Activated CD4-positive, alpha-beta T cell treated with anti-CD3 and anti-CD28 coated beads for 36 hours (primary cell): ENCODE measurements around the gene HACD2. TPM values are rescaled to one million over a fixed set of nuclear protein-coding genes. Genes with fewer than 3 reads are reported as not detected.

ENCODE experiments used
- ATAC-seq: fragments of 200-7000 bp; cut with Tn5 transposase; one replicate; pipeline ENCODE4 v1.10.0; 2021; ENCODE audit warnings: mild to moderate bottlenecking, moderate library complexity
- CTCF ChIA-PET: fragments of 350-600 bp; sonication (Branson Sonifier 250); formaldehyde crosslinking; loops from one replicate; lab custom pipeline; 2021; ENCODE audit warnings: antibody characterized with exemption; lab: Charles Lee
- POLR2A ChIA-PET: fragments of 350-600 bp; sonication (Branson Sonifier 250); formaldehyde crosslinking; loops from one replicate; lab custom pipeline; 2021; ENCODE audit warnings: antibody characterized with exemption, inconsistent platforms; lab: Charles Lee
- DNase-seq: peaks from one replicate; pipeline ENCODE4 v3.0.0-alpha.2; 2020
- H3K27ac Mint-ChIP-seq: one replicate; pipeline ENCODE4 v1.8.0; 2021; ENCODE audit warnings: mixed read lengths
- H3K27me3 Mint-ChIP-seq: one replicate; pipeline ENCODE4 v1.8.0; 2021; ENCODE audit warnings: mixed read lengths
- H3K36me3 Mint-ChIP-seq: one replicate; pipeline ENCODE4 v1.8.0; 2021; ENCODE audit warnings: low read depth, mixed read lengths
- H3K4me1 Mint-ChIP-seq: one replicate; pipeline ENCODE4 v1.8.0; 2021; ENCODE audit warnings: mixed read lengths
- H3K4me3 Mint-ChIP-seq: one replicate; pipeline ENCODE4 v1.8.0; 2021; ENCODE audit warnings: mild to moderate bottlenecking, moderate library complexity, mixed read lengths
- H3K9me3 Mint-ChIP-seq: one replicate; pipeline ENCODE4 v1.8.0; 2021; ENCODE audit warnings: low read depth, mixed read lengths
- intact Hi-C, 2 experiments: fragments of 100-400 bp; cut with DNase I in 1 of 2; cut with micrococcal nuclease in 1 of 2; formaldehyde crosslinking; loops; one replicate each; pipeline versions ENCODE4 v1.14.2 to v1.15.1; 2022 to 2024; cut with DNase I, micrococcal nuclease
- total RNA-seq, 2 experiments: library from RNA; stranded (reverse); gene quantifications; one replicate each; pipeline ENCODE4 v1.2.3, GENCODE V29; 2021

Gene HACD2
- total RNA-seq, 2 experiments from 2014 or later = 22.1 to 27.7 TPM

DNA sequence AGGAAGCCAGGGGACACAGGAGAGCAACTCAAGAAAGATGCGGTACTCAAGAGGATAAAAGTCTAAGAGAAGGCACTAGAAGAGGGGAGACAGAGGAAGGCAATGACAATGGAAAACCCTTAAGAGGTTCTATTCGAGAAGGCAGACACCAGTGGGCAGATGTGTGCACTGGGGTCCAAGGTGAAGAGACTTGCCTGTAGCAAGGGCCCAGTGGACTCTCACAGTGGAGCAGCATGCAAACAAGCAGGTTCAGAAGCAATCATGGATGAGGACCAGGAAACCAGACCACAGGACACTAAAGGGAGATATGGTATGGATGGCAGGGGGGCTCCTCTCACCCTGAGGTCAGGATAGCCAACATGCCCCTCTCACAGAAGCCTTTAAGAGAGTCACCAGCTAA is 138.6 kb downstream of the HACD2 start:
- intact Hi-C loops = loop anchor here in 1 of 2 experiments (5.0 kb wide), 1 partner anchor 111 kb away; no protein-coding TSS in a partner anchor
- Mint-ChIP-seq H3K4me1 (no peaks in the 10 kb centered on the region), H3K4me3 (no peak overlapping the region), H3K27me3 (peaks cover 47% of the 10 kb centered on the region), H3K36me3 (no peaks in the 10 kb centered on the region), H3K27ac (no peak overlapping the region), H3K9me3 (no peaks in the 10 kb centered on the region)
- ChIA-PET POLR2A (no interaction called here), CTCF (interaction anchor here (0.6 to 1.4 kb wide), 4 partner anchors 21 to 1744 kb away, joined by 3 to 5 read pairs (median 4); no protein-coding TSS in a partner anchor)
- DNase-seq = no peak
- no peak for ATAC-seq

DNA sequence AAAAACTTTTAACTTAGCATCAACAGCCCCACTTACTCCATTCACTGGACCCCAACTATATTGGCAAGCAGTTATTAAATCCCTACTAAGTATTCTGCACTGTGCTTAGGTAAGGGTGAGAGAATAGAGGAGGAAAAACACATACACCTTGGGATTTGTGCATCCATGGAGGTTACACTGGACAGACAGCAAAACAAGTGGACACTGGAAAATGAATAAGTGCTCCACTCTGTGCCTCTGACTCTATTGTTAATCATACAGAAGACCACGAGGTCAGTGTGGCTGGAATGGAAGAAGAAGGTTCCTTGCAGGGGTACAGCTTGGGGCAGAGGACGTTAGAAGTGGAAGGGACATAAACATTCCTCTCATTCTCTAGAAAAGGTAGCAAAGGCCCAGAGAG is 139.2 kb downstream of the HACD2 start:
- Mint-ChIP-seq H3K4me3 (no peak overlapping the region), H3K27me3 (peaks cover 44% of the 10 kb centered on the region), H3K36me3 (no peaks in the 10 kb centered on the region), H3K4me1 (no peaks in the 10 kb centered on the region), H3K27ac (no peak overlapping the region), H3K9me3 (no peaks in the 10 kb centered on the region)
- intact Hi-C loops = loop anchor here in 1 of 2 experiments (5.0 kb wide), 1 partner anchor 112 kb away; no protein-coding TSS in a partner anchor
- DNase-seq (no peak), ATAC-seq (no peak)
- ChIA-PET POLR2A (no interaction called here), CTCF (interaction anchor here (1.0 to 1.2 kb wide), 2 partner anchors 43 to 45 kb away, joined by 3 to 5 read pairs; no protein-coding TSS in a partner anchor)

DNA sequence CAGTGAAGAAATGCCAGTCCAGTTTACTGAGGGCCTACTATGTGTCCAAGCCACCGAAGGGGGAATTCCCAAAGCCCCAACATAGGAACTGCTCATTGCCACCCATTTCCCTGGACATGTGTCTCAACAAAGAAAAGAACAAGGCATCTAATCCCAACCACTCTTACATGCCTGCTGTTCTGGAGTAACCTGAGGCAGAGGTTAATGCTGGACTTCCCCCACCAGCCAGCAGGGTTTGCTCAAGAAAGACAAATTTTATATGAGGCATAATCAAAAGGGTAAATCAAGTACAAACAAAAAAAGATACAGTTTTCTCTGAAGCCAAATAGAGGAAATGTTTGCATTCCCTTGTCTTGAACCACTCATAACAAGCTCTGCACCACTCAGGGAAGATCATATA is 140.1 kb downstream of the HACD2 start:
- DNase-seq (no peak), ATAC-seq (no peak)
- intact Hi-C loops = loop anchor here in 1 of 2 experiments (5.0 kb wide), 1 partner anchor 113 kb away; no protein-coding TSS in a partner anchor
- no peaks in the 10 kb centered on the region for H3K9me3 Mint-ChIP-seq
- ChIA-PET CTCF (interaction anchor here (1.2 kb wide), 1 partner anchor 44 kb away, joined by 3 read pairs; no protein-coding TSS in a partner anchor), POLR2A (no interaction called here)
- no peaks in the 10 kb centered on the region for H3K4me1 Mint-ChIP-seq
- peaks cover 39% of the 10 kb centered on the region for H3K27me3 Mint-ChIP-seq
- H3K4me3 Mint-ChIP-seq = no peak overlapping the region
- no peak overlapping the region for H3K27ac Mint-ChIP-seq
- H3K36me3 Mint-ChIP-seq = no peaks in the 10 kb centered on the region

DNA sequence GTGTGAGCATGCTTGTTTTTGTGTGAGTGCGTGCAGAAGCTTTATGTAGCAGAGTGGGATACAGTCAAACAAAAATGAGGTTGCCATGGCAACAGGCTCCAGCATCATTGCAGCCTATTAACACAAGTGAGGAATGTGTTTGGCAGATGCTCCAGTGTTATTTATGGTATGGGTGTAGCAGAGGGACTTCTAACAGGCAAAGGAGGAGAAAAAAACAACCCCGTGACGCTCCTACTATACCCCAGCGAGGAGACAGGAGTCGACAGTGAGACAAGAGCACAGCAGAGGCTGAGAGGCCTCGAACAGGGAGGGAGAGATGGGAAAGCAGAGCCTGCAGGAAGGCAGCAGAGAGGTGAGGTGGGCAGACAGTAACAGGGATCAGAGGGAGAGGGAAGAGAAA is 140.8 kb downstream of the HACD2 start:
- no peak overlapping the region for H3K27ac Mint-ChIP-seq
- POLR2A ChIA-PET = no interaction called here
- no peaks in the 10 kb centered on the region for H3K4me1 Mint-ChIP-seq
- CTCF ChIA-PET = interaction anchor here (0.7 kb wide), 1 partner anchor 266 kb away, joined by 5 read pairs; no protein-coding TSS in a partner anchor
- intact Hi-C loops = no loop called here
- H3K4me3 Mint-ChIP-seq = no peak overlapping the region
- H3K9me3 Mint-ChIP-seq = no peaks in the 10 kb centered on the region
- no peak for DNase-seq
- no peak for ATAC-seq
- no peaks in the 10 kb centered on the region for H3K36me3 Mint-ChIP-seq
- H3K27me3 Mint-ChIP-seq = peaks cover 39% of the 10 kb centered on the region

DNA sequence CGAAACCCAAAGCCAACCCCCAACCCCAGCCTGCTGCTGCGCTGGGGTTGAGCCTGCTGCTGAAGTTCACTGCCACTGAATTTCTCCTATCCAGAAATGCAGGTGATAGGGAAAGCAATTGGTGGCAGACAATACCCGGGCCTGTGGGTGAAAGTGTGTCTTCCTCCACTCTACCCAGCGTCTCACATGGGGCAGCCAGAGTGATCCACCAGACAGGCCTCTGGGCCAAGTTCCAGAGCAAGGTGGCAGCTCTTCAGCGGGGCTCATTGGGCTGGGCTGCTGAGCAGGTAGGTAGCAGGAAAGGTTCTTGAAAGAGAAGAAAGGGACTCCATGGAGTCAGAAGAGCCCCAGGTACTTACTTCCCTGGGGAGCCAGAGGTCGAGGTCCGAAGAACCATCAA is 141.9 kb downstream of the HACD2 start:
- Mint-ChIP-seq H3K4me1 (no peaks in the 10 kb centered on the region), H3K36me3 (no peaks in the 10 kb centered on the region), H3K27ac (no peak overlapping the region), H3K4me3 (no peak overlapping the region), H3K9me3 (no peaks in the 10 kb centered on the region), H3K27me3 (peaks cover 37% of the 10 kb centered on the region)
- intact Hi-C loops = no loop called here
- CTCF ChIA-PET = no interaction called here
- no peak for DNase-seq
- POLR2A ChIA-PET = no interaction called here
- no peak for ATAC-seq

DNA sequence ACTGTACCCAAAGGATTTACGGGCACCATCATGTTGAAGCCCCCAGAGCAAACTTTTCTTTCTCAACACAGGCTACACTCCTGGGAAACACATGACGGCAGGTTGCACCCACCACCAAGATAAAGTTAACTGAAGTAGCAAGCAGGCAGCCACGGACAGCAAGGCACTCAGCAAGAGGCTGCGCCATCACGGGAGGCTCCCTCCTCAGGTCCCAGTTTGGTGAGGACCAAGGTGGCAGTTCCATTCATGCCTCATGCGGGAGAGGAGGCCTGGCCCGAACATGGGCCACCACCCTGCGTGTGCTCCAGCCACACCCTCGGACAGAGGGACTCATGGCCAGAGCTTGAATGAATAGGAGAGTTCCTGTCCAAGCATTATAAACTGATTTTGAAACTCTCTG is 142.7 kb downstream of the HACD2 start:
- no peaks in the 10 kb centered on the region for H3K9me3 Mint-ChIP-seq
- ATAC-seq = no peak
- DNase-seq = no peak
- H3K4me1 Mint-ChIP-seq = no peaks in the 10 kb centered on the region
- no peak overlapping the region for H3K4me3 Mint-ChIP-seq
- no peak overlapping the region for H3K27ac Mint-ChIP-seq
- H3K27me3 Mint-ChIP-seq = peaks cover 37% of the 10 kb centered on the region
- H3K36me3 Mint-ChIP-seq = no peaks in the 10 kb centered on the region
- ChIA-PET CTCF (no interaction called here), POLR2A (no interaction called here)
- intact Hi-C loops = no loop called here

Other genes starting within 250 kb of the HACD2 start
- gene ADCY5, start 136.0 kb downstream of the HACD2 start, total RNA-seq = not detected